EH (cell line): ENCODE data around the gene NMNAT2.
"Not testable (repeated sequence)": the region's sequence is repeated elsewhere in the genome, so short reads cannot be mapped to it uniquely, and the experiment has no call there.

Source experiments
- DNase-seq: peaks from one replicate; pipeline ENCODE4 v3.0.0-alpha.2; 2015; ENCODE audit warnings: low read depth

The NMNAT2 gene

DNA sequence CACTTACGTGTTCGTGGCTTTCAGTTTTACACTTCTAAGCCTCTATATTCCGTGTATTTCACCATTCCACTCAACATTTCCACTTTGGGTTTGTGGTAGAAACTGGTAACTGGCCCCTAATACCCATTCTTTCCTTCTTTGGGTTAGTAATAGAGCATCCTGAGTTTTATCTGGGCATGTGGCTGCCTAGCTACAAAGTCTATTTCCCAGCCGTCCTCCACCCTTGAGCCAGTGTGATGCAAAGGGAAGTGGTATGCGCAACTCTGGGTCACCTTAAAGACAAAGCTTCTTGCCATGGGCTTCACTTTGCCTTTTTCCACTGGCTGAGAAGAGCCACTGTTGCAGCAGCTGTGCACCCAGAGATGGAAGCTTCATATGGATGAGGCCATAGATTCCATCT is 158.3 kb downstream of the NMNAT2 start:
- DNase-seq: no peak

GRCh38 chr1:183255073-183255472 is 163.1 kb downstream of the NMNAT2 start:
- no peak for DNase-seq

- no peak for DNase-seq
Observed at GRCh38 chr1:183251959-183252450, 166.2 kb downstream of the NMNAT2 start.

GRCh38 chr1:183251101-183251958 is 166.8 kb downstream of the NMNAT2 start:
- no peak for DNase-seq

GRCh38 chr1:183249941-183250452 is 168.2 kb downstream of the NMNAT2 start:
- no peak for DNase-seq

GRCh38 chr1:183248989-183249691 is 169.0 kb downstream of the NMNAT2 start:
- no peak for DNase-seq

- DNase-seq: no peak
Observed at GRCh38 chr1:183247931-183248330, 170.2 kb downstream of the NMNAT2 start.

DNA sequence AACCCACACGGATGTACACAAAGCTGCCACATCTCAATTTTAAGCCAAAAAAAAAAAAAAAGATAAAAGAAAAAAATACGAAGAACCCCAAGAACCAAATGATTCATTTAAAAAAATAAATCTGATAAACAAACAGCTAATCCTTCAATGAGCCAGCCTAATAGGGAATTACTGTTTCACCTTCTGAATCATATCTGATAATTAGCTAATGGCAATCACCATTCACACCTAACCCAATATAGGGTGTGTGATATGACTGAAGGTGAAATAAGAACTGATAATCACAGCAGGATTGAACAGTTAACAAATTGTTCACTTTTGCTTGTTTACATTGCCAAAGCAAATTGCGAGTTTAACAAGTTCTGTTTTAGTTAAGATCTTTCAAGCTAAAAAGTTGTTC is 170.7 kb downstream of the NMNAT2 start:
- no peak for DNase-seq

- no peak for DNase-seq
Observed at GRCh38 chr1:183247066-183247465, 171.1 kb downstream of the NMNAT2 start.

DNA sequence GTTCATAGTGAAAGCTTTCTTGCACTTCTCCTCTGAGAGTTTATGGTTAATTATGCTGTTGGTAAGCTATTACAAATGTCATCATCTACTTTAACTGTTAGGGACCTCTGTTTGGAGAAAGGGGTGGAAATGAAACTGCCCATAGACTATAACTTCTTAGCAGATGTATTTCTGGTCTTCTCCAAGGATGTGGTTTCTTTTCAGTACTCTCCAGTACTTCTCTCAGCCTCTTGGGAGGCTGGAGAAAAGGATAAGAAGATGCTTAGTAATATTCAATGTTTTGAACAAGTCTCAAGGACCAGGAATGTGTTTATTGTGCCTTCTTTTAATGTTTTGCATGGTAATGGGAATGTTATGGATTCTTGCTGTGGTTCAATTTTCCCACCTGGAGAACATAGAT is 171.7 kb downstream of the NMNAT2 start:
- no peak for DNase-seq

- DNase-seq: no peak
Observed at GRCh38 chr1:183245357-183245756, 172.8 kb downstream of the NMNAT2 start.

GRCh38 chr1:183244466-183244865 is 173.7 kb downstream of the NMNAT2 start:
- peak; percentile 58 for DNase-seq

DNA sequence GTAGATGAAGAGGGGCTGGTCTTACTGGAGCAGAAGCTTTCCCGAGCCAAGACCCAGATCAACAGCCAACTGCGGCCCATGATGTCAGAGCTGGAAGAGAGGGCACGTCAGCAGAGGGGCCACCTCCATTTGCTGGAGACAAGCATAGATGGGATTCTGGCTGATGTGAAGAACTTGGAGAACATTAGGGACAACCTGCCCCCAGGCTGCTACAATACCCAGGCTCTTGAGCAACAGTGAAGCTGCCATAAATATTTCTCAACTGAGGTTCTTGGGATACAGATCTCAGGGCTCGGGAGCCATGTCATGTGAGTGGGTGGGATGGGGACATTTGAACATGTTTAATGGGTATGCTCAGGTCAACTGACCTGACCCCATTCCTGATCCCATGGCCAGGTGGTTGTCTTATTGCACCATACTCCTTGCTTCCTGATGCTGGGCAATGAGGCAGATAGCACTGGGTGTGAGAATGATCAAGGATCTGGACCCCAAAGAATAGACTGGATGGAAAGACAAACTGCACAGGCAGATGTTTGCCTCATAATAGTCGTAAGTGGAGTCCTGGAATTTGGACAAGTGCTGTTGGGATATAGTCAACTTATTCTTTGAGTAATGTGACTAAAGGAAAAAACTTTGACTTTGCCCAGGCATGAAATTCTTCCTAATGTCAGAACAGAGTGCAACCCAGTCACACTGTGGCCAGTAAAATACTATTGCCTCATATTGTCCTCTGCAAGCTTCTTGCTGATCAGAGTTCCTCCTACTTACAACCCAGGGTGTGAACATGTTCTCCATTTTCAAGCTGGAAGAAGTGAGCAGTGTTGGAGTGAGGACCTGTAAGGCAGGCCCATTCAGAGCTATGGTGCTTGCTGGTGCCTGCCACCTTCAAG is 174.8 kb downstream of the NMNAT2 start:
- peak; percentile 38 for DNase-seq

- no peak for DNase-seq
Observed at GRCh38 chr1:183242556-183242955, 175.6 kb downstream of the NMNAT2 start.

GRCh38 chr1:183241471-183241870 is 176.7 kb downstream of the NMNAT2 start:
- DNase-seq: peak; percentile 81

DNA sequence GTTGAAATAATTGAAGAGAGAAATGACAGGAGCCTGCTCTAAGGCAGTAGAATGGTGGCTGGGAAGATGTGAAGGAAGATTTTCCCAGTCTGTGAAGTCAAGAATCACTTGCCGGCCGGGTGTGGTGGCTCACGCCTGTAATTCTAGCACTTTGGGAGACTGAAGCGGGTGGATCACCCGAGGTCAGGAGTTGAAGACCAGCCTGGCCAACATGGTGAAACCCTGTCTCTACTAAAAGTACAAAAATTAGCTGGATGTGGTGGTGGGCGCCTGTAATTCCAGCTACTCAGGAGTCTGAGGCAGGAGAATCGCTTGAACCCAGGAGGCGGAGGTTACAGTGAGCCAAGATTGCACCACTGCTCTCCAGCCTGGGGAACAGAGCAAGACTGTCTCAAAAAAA is 177.3 kb downstream of the NMNAT2 start:
- DNase-seq: not testable (repeated sequence)

DNA sequence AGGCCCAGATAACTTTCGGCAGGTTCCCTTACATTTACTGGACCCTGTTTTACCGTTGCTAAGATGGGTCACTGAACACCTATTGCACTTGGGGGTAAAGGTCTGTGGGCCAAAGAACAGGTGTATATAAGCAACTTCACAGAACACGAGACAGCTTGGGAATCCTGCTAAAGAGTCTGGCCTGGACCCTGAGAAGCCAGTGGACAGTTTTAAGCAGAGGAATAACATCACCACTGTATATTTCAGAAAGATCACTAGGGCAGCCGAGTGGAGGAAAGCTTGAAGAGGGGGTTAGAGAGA is 177.7 kb downstream of the NMNAT2 start:
- DNase-seq: no peak

- DNase-seq: no peak
Observed at GRCh38 chr1:183239793-183240525, 178.2 kb downstream of the NMNAT2 start.

DNA sequence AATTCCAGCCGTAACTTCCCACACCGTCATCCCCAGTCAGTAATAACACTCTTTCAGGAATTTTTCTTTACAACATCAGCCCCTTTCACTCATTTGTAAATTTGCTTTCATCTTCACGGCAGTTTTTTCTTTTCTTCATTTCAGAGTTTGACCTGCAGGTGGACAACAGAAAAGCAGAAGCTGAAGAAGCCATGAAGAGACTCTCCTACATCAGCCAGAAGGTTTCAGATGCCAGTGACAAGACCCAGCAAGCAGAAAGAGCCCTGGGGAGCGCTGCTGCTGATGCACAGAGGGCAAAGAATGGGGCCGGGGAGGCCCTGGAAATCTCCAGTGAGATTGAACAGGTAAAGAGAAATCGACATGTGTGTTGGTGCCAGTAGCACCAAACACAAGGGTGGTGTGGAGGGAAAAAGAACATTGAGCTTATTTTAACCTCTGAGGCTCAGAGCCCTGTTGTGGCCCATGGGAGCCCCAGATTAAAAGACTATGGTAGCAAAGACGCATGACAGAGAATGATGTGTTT is 178.9 kb downstream of the NMNAT2 start:
- DNase-seq: no peak

DNA sequence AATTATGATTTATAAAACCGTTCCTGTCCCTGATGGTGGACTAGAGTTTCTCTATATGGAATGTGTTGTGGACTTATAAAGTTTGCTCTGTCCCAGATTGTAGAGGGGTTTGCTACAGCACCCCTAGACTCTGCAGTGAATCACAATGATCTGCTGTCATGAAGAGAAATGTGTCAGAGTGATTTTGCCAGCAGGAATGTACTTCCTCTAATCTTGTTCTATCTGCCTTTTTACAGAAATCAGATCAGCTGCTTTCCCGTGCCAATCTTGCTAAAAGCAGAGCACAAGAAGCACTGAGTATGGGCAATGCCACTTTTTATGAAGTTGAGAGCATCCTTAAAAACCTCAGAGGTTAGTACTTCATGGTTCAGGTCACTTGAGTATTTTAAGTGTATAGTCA is 180.1 kb downstream of the NMNAT2 start:
- DNase-seq: peak; percentile 89

GRCh38 chr1:183237046-183237445 is 181.1 kb downstream of the NMNAT2 start:
- no peak for DNase-seq
